Vagina (tissue), 2 donors: ENCODE results near the gene ZWINT.

Source experiments
- POLR2A ChIP-seq, 2 donors: fragments of 450-650 bp; IDR thresholded peaks; one replicate each; pipeline ENCODE4 v1.6.1; 2017; ENCODE audit warnings: antibody characterized with exemption in 2 of 2, mild to moderate bottlenecking in 2 of 2, moderate library complexity in 2 of 2
- POLR2AphosphoS5 ChIP-seq, 2 donors: sonication (generic); formaldehyde crosslinking; IDR thresholded peaks; one replicate each; pipeline ENCODE4 v1.9.0; 2017; ENCODE audit warnings: antibody characterized with exemption in 2 of 2, mild to moderate bottlenecking in 2 of 2, low read depth in 1 of 2; ENCODE audit not compliant: insufficient read depth in 1 of 2
- TF ChIP-seq, protein P1 (sequence below), 3 experiments: fragments of 450-650 bp in 2 of 3; fragments of 200-600 bp in 1 of 3; sonication (generic) in 1 of 3; IDR thresholded peaks; one replicate each; pipeline ENCODE4 v1.5.1; 2017 to 2019; ENCODE audit warnings: antibody characterized with exemption in 3 of 3, mild to moderate bottlenecking in 2 of 3, moderate library complexity in 2 of 3

- TF ChIP-seq POLR2AphosphoS5 (IDR thresholded peaks at IDR 0.05; ENCODE audit: insufficient read depth in 1 of 2, low read depth in 1 of 2): no peak
- TF ChIP-seq, protein P1, sequence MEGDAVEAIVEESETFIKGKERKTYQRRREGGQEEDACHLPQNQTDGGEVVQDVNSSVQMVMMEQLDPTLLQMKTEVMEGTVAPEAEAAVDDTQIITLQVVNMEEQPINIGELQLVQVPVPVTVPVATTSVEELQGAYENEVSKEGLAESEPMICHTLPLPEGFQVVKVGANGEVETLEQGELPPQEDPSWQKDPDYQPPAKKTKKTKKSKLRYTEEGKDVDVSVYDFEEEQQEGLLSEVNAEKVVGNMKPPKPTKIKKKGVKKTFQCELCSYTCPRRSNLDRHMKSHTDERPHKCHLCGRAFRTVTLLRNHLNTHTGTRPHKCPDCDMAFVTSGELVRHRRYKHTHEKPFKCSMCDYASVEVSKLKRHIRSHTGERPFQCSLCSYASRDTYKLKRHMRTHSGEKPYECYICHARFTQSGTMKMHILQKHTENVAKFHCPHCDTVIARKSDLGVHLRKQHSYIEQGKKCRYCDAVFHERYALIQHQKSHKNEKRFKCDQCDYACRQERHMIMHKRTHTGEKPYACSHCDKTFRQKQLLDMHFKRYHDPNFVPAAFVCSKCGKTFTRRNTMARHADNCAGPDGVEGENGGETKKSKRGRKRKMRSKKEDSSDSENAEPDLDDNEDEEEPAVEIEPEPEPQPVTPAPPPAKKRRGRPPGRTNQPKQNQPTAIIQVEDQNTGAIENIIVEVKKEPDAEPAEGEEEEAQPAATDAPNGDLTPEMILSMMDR (IDR thresholded peaks at IDR 0.05): no peak
- no peak for TF ChIP-seq POLR2A (IDR thresholded peaks at IDR 0.05)
Observed at GRCh38 chr10:56357018-56357417, 4.0 kb downstream of the ZWINT start.
